Measurements from ENCODE around the gene CCDC47.
"Not testable (repeated sequence)": the region's sequence is repeated elsewhere in the genome, so short reads cannot be mapped to it uniquely, and the experiment has no call there.

The CCDC47 gene, protein sequence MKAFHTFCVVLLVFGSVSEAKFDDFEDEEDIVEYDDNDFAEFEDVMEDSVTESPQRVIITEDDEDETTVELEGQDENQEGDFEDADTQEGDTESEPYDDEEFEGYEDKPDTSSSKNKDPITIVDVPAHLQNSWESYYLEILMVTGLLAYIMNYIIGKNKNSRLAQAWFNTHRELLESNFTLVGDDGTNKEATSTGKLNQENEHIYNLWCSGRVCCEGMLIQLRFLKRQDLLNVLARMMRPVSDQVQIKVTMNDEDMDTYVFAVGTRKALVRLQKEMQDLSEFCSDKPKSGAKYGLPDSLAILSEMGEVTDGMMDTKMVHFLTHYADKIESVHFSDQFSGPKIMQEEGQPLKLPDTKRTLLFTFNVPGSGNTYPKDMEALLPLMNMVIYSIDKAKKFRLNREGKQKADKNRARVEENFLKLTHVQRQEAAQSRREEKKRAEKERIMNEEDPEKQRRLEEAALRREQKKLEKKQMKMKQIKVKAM

GRCh38 chr17:63773272-63774140, at the start of gene CCDC47:
Gene CCDC47 (minus strand): TSS chr17:63773597. CDS start chr17:63766175, 7,422 bp downstream.
- peak; percentile 92 to 99 (median 99) for DNase-seq

- DNase-seq: no peak
These were observed 49.1 kb upstream of the CCDC47 start for GRCh38 chr17:63822537-63822936.

DNA sequence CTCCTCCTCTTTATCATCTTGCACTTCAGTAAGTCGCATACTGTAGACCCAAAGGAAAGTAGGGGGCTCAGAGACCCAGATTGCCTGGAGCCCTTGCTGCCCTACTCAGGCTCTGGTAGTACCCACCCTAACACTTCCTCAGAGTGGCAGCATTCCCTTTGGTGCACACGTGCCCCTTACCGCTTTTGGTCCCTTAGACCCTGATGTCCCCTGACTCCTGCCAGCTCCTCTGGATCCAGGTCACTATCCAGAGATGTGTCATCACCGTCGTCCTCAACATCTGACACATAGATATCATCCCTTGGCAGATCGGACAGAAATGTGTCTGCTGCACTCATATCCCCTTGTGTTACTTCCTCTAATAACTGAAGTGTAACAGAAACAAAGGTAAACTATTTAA, 48.4 kb upstream of the CCDC47 start:
- no peak for DNase-seq

DNA sequence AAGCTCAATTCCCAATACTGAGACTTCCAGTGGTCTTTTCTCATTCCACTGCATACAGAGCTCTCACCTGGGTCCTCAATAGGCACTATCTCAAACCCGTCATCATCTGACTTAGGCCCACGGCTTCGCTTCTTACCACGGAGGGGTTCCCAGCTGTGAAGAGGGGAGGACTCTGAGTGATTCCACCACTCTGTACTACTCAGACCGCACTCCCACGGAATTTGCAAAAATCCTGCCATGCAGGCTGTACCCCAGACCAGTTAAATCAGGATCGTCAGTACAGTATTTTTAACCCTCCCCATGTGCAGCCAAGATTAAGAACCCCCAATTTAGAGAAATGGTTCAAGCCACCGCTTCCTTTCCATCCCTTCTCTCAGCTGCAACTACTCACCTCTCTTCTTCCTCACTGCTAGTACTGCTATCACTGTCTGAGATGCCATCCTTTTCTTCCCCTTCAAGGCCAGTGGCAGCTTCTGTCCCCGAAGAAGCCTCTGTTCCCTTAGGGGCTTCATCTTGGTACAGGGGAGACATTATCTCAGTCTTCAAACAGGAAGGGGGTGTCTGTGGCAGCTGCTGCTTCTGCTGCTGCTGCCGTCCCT, 47.7 kb upstream of the CCDC47 start:
- no peak for DNase-seq

DNA sequence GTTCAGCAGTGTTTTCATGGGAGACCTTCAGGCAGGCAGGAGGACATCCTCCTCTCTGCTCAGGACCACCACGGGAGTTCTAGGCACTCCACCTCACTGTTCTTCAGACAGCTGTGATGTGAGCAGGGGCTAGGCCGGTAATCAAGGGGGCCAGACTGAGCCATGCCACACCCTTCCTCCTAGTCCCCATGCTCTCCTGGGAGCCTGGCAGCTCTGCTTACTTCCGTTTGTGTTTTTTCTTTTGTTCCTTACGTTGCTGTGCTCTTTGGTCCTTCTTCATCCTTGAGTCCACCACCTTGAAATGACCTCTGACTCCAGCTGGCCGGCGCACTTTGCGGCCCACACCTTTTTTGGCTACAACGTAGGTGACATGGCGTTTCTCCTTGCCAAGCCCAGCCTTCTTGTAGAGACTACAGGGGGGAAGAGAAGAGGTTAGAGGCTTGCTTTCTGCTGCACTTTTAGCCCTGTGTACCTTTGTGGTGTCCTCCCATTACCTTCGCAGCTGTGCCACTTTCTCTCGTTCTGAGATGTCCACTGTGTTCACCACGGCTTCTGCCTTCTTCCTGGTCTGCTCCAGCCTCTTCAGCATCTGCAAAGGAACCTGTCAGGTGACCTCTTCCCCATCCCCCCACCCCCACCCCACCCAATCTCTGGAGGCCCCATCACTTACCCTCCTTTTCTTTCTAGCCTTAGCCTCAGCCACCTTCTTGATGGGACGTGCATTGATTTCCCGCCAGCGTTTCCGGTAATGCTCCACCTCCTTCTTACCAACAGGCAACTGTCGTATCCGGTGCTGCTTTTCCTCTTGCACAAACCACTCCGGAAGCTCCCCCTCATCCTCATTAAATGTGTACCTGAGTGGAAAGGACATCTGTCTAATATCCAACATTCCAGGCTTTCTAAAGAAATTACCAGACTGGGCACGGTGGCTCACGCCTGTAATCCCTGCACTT, 46.5 kb upstream of the CCDC47 start:
- no peak for DNase-seq

GRCh38 chr17:63819131-63819530, 45.7 kb upstream of the CCDC47 start:
- no peak for DNase-seq

DNA sequence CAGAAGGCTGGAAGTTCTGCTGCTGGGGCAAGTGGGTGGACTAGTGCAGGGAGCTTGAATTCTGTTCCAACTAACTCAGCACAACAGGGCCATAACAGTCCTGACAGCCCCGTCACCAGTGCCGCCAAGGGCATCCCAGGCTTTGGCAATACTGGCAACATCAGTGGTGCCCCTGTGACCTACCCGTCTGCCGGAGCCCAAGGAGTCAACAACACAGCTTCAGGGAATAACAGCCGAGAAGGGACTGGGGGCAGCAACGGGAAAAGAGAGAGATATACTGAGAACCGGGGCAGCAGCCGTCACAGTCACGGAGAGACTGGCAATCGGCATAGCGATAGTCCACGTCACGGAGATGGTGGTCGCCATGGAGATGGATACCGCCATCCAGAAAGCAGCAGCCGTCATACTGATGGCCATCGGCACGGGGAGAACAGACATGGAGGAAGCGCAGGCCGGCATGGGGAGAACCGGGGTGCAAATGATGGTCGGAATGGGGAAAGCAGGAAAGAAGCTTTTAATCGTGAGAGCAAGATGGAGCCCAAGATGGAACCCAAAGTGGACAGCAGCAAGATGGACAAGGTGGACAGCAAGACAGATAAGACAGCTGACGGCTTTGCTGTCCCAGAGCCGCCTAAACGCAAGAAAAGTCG, 44.5 kb upstream of the CCDC47 start:
- DNase-seq: no peak

DNA sequence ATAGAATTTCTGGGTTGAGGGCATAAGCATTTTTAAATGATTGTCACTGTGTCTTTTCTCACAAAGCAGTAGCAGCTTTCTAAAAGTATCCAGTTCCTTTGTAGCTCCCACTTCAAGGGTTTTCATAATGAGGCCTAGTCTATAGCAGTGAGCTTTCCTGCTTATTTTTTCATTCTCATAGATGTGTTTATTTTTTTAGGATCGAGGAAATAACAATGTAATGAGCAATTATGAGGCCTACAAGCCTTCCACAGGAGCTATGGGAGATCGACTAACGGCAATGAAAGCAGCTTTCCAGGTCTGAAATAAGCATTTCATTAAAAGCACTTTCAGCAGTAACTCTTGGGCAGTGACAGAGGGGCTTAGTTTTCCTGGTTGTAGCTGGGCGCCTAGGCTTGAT, 43.3 kb upstream of the CCDC47 start:
- DNase-seq: no peak

- no peak for DNase-seq
These were observed 42.7 kb upstream of the CCDC47 start for GRCh38 chr17:63816123-63816522.

- DNase-seq: no peak
These were observed 36.6 kb upstream of the CCDC47 start for GRCh38 chr17:63809970-63810369.

DNA sequence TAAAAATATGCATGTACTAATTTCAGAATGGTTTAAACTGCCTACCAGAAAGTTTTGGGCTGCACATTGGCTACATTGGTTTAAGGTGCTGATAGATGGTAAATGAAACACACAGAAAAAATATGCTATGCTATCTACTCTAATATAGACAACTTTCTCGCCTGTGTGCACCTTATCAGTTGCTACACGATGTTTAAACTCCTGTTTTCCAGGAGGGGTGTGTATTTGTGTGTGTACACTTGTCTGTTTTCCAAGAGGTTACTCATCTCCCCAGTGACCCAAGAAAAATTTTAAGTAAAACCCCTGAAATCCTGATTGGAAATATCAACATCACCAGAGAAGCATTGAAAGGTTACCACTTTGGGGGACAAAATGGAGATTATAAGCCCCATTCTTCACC, 32.2 kb upstream of the CCDC47 start:
- DNase-seq: no peak

GRCh38 chr17:63804328-63804727, 30.9 kb upstream of the CCDC47 start:
- no peak for DNase-seq

DNA sequence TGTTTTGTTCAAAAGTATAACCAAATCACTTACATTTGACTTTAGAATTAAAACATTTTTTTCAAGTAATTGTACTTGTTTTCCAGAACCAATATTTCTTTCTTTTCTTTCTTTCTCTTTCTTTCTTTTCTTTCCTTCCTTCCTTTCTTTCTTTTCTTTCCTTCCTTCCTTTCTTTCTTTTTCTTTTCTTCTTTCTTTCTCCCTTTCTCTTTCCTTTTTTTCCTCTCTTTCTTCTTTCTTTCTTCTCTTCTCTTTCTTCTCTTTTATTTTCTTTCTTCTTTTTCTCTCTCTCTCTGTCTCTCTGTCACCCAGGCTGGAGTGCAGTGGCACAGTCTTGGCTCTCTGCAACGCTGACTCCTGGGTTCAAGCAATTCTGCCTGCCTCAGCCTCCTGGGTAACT, 27.4 kb upstream of the CCDC47 start:
- DNase-seq: no peak

- DNase-seq: no peak
These were observed 25.2 kb upstream of the CCDC47 start for GRCh38 chr17:63798572-63799106.

DNA sequence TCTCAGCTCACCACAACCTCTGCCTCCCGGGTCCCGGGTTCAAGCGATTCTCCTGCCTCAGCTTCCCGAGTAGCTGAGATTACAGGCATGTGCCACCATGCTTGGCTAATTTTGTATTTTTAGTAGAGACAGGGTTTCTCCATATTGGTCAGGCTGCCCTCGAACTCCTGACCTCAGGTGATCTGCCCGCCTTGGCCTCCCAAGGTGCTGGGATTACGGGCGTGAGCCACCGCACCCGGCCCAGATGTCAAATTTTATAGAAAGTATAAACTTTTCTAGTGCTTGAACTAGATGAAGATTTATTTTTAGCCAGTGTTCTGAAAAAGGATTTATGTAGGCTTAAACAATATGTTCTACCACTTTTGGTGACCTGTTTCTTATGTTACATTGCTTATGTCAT, 23.0 kb upstream of the CCDC47 start:
- DNase-seq: not testable (repeated sequence)

DNA sequence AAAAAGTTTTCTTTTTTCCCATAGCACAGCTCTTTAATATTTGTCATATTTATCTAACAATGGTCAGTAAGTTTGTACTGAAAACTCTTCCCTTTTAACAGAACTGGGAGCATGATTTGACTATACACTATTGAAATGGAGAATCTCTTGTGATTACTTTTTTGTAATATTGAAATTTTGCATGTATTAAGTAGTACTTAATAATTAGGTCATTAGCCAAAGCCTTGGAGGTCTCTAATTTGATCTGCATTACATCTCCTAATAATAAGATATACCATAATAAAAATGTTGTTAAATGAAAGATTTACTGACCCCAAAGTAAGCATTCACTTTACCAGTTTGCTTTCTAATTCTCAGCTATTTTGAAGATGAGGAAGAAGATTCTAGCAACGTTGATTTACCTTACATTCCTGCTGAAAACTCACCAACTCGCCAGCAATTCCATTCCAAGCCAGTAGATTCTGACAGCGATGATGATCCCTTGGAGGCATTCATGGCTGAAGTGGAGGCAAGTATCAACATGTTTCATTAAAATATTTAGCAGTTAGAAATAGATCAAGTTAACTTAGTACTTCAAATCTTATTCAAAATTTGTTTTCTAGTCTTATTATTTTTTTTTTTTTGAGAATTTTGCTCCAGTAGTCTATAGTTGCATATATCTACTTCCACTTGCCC, 18.8 kb upstream of the CCDC47 start:
- DNase-seq: no peak

DNA sequence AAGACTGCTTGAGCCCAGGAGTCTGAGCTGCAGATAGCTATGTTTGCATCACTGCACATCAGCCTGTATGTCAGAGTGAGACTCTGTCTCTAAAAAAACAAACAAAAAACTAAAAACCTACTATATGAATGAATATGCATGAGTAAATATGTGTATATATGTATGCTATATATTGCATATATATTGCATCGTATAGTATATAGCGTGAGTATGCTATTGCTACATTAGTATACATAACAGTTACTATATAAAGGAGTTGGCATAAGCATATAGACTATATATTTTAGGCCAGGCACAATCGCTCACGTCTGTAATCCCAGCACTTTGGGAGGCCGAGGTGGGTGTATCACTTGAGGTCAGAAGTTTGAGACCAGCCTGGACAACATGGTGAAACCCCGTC, 16.7 kb upstream of the CCDC47 start:
- DNase-seq: no peak

DNA sequence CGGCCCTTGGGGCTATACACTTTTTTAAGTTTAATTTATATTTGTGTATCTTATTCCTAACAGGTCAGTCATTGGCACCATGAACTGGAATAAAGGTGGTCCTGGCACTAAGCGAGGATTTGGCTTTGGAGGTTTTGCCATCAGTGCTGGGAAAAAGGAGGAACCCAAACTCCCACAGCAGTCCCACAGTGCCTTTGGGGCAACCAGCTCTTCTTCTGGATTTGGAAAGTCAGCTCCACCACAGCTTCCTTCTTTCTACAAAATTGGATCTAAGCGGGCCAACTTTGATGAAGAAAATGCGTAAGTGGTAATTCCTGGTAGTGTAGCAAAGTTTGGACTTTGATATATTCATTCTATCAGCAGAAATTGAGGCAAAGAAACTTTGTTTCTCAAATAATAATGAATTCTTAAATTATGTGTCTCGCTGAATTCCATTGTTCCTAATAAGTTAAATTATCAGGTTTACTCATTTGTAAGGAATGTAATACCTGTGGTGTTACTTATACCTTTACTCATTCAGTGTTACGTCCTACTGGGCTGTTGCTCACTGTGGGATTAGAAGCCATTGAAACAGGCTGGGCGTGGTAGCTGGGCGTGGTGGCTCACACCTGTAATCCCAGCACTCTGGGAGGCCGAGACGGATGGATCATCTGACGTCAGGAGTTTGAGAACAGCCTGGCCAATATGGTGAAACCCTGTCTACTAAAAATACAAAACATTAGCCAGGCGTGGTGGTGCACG, 13.7 kb upstream of the CCDC47 start:
- DNase-seq: no peak

- no peak for DNase-seq
These were observed 12.7 kb upstream of the CCDC47 start for GRCh38 chr17:63786117-63786516.

All from anterior cingulate cortex (tissue), 58 donors.